NOMO-1 (cell line): ENCODE data around the gene TMEM109.

ENCODE experiments used
- DNase-seq, 2 experiments: peaks; one replicate each; lab custom pipeline; 2025; ENCODE audit not compliant: unreplicated experiment in 2 of 2; lab: John Stamatoyannopoulos, UW

Gene TMEM109

GRCh38 chr11:60960405-60960804 lies 46.4 kb downstream of the TMEM109 start:
- DNase-seq = no peak

- DNase-seq = no peak
Observed at GRCh38 chr11:60964801-60965200, 50.8 kb downstream of the TMEM109 start.

- DNase-seq = no peak
Observed at GRCh38 chr11:60966890-60967289, 52.9 kb downstream of the TMEM109 start.

DNA sequence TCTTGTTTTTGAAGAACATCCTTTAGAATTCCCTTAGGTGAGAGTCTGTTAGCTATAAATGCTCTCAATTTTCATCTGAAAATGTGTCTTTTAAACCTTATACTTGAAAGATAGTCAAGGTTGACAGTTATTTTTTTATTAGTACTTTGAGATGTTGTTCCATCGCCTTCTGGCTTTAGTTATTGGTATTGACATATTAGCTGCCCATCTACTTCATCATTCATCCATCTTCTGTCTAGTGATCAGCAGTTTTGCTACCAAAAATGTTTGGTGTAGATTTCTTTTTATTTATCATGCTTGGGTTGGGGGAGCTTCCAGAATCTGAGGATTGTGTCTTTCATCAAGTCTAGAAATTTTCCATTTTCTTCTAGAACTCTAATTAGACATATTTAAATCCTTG lies 54.3 kb downstream of the TMEM109 start:
- no peak for DNase-seq

DNA sequence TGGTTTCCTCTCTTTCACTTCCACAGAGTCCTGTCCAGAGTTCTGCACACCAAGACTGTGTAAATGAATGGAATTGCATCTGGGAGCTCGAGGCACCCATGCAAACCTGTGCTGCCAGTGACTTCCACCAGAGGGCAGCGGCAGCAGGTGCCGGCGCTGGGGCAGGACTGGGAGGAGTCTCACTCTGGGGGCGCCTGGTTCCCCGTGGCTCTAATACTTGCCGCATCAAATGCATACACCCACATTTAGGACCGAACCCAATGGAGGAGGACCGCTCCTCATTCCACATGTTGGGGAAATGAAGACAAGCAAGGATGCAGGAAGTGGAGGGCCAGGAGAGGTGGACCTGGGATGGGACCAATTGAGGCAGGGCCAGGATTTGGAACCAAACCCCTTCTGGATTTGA lies 56.4 kb downstream of the TMEM109 start:
- peak; percentile 33 to 46 for DNase-seq

DNA sequence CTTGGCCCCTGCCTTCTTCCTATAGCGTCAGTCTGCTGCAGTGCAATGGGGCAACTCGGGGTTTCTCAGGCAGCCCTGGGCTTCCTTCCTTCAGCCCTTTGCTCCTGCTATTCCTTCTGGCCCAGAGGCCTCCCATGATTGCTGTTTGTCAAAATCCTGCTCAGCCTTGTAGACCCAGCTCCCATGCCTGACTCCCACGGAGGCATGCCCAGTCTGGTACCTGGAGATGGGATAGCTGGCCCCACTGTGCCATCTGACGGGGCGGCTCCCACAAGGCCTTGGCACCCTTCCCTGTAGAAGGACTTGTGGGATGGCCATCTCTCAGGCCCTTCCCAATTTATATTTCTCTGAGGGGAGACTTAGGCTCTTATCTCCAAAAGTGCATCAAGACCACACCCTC lies 56.9 kb downstream of the TMEM109 start:
- no peak for DNase-seq

- no peak for DNase-seq
Observed at GRCh38 chr11:60971520-60971919, 57.6 kb downstream of the TMEM109 start, which contains the start of gene CD6. TSS of gene CD6 (plus strand) at chr11:60971680. CDS start at chr11:60971866, 186 bp downstream.

DNA sequence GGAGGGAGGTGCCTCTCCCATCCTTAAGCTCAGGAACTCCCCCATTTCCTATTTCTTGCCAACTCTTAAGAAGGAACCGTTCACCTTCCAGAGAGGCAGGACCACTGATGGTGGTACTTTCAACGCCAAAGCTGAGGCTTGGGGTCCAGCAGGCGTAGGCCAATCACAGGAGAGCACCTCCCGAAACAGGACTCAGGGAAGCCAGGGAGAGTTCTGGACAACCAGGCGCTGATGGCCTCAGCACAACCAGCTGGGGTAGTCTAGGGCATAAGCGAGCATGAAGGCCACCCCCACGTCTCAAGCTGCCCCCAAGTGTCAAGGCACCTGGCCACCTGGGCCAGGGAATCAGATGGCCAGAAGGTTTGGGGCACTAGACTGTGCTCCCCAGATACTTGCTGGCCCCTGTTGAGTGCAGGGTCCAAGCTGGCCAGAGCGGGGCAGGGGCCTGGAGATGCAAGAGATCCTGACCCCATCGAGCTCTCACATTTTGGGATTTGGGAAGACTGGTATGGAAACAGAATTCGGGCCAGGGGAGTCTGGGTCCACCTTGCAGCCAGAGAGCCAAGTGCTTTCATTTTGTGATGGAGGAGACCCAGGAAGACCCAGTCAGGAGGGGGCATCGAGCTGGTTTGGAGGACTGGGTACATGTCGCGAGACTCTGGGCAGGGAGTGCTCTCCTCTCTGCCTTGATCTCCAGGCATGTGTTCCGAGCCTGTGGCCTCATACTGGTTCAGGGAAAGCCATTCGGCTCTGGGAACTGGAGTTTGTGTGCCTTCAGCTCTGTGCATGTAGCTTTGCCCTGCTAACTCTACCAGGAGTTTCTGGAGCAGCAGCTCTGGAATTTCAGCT lies 58.4 kb downstream of the TMEM109 start:
- no peak for DNase-seq
